ENCODE results near the gene IP6K1.

IP6K1 gene

DNA sequence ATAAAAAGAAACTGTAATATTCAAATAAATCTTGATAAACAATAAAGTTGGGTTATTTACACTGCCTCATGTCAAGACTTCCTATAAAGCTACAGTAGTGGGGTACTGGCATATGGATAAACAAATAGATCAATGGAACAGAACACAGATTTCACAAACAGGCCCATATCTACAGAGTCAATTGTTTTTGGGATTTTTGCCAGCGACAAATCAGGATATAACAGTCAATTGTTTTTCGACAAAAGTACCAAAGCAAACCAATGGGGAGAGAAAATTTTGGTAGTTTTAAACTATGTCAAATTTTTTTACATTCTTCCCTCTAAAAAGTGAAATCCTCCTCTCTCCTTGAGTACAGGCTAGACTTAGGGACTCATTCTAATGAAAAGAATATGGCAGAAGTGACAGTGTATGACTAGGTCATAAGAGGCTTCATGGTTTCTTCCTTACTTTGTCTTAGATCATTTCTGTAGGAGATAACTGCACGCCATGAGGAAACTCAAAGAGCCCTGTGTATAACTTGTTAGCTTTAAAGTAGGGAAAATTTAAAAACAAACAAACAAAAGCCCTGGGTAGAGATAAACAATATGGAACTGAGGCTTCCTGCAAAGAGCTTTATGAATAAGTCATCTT, 16.9 kb downstream of the IP6K1 start:
- no peak overlapping the region for H3K18ac ChIP-seq (ENCODE audit: low read length)
- H3K23ac ChIP-seq (ENCODE audit: low read length), result no peak overlapping the region
- H3K4me3 ChIP-seq (ENCODE audit: low read length), result no peak overlapping the region
- H3K4me2 ChIP-seq (ENCODE audit: low read length), result no peak overlapping the region
- no peaks in the 10 kb centered on the region for H3K36me3 ChIP-seq (ENCODE audit: control insufficient read depth, insufficient read depth, low read length)
- no peak overlapping the region for H3K27ac ChIP-seq (ENCODE audit: low read depth, low read length)
- H3K4me1 ChIP-seq (ENCODE audit: control insufficient read depth, low read depth, low read length), result no peaks in the 10 kb centered on the region
- H2BK15ac ChIP-seq (replicated peaks; ENCODE audit: low read depth), result no peak overlapping the region
- no peak overlapping the region for H2AK5ac ChIP-seq (ENCODE audit: low read length)
- no peak for DNase-seq
- H4K8ac ChIP-seq (ENCODE audit: low read depth, low read length), result no peak overlapping the region
- no peak overlapping the region for H3K9ac ChIP-seq (ENCODE audit: low read length)
- no peak overlapping the region for H2BK120ac ChIP-seq (ENCODE audit: low read depth, low read length)
- peaks cover 14% of the 10 kb centered on the region for H3K79me2 ChIP-seq (ENCODE audit: control insufficient read depth, insufficient read depth, low read length)
- H4K5ac ChIP-seq (ENCODE audit: low read length), result no peak overlapping the region
- H3K27me3 ChIP-seq (ENCODE audit: insufficient read depth, low read length, poor library complexity), result no peaks in the 10 kb centered on the region
- peaks cover 4% of the 10 kb centered on the region for H3K79me1 ChIP-seq (ENCODE audit: low read length)
- no peak overlapping the region for H3K56ac ChIP-seq (ENCODE audit: low read length)
- H2BK5ac ChIP-seq (ENCODE audit: low read length), result no peak overlapping the region
- no peak overlapping the region for H3K4ac ChIP-seq (ENCODE audit: low read depth, low read length)
- no CpG with 5 or more reads among the region's 3 CpGs for WGBS (ENCODE audit: extremely low coverage, insufficient coverage, low lambda C conversion rate)

DNA sequence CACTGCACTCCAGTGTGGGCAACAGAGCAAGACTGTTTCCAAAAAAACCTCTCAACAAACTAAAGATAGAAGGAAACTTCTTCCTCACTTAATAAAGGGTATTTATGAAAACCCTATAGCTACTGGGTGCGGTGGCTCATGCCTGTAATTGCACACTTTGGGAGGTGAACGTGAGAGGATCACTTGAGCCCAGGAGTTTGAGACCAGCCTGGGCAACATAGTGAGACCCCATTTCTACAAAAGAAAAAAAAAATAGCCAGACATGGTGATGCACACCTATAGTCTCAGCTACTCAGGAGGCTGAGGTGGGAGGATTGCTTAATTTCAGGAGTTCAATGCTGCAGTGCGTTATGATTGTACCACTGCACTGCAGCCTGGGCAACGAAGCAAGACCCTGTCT, 22.4 kb downstream of the IP6K1 start:
- Histone ChIP-seq H3K18ac (ENCODE audit: low read length) (no peak overlapping the region), H2BK5ac (ENCODE audit: low read length) (no peak overlapping the region), H3K79me1 (ENCODE audit: low read length) (peaks cover 5% of the 10 kb centered on the region), H3K56ac (ENCODE audit: low read length) (no peak overlapping the region), H2BK15ac (replicated peaks; ENCODE audit: low read depth) (no peak overlapping the region), H3K4ac (ENCODE audit: low read depth, low read length) (no peak overlapping the region), H2AK5ac (ENCODE audit: low read length) (no peak overlapping the region), H3K79me2 (ENCODE audit: control insufficient read depth, insufficient read depth, low read length) (peaks cover 7% of the 10 kb centered on the region), H3K4me1 (ENCODE audit: control insufficient read depth, low read depth, low read length) (no peaks in the 10 kb centered on the region), H3K27ac (ENCODE audit: low read depth, low read length) (no peak overlapping the region), H3K9ac (ENCODE audit: low read length) (no peak overlapping the region), H3K4me3 (ENCODE audit: low read length) (no peak overlapping the region), H4K8ac (ENCODE audit: low read depth, low read length) (no peak overlapping the region), H3K27me3 (ENCODE audit: insufficient read depth, low read length, poor library complexity) (no peaks in the 10 kb centered on the region), H4K5ac (ENCODE audit: low read length) (no peak overlapping the region), H2BK120ac (ENCODE audit: low read depth, low read length) (no peak overlapping the region), H3K23ac (ENCODE audit: low read length) (no peak overlapping the region), H3K36me3 (ENCODE audit: control insufficient read depth, insufficient read depth, low read length) (no peaks in the 10 kb centered on the region), H3K4me2 (ENCODE audit: low read length) (no peak overlapping the region)
- WGBS (ENCODE audit: extremely low coverage, insufficient coverage, low lambda C conversion rate), result no CpG with 5 or more reads among the region's 4 CpGs
- no peak for DNase-seq

DNA sequence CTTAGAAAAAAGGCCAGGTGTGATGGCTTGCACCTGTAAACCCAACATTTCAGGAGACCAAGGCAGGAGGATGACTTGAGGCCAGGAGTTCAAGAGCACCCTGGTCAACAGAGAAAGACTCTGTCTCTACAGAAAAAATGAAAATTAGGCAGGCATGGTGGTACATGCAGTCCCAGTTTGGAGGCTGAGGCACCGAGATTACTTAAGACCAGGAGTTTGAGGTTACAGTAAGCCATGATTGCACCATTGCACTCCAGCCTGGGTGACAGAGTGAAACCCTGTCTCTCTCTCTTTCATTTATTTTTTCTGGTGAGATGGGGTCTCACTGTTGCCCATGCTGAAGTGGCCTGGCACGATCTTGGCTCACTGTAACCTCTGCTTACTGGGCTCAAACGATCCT, 24.7 kb downstream of the IP6K1 start:
- H2BK5ac ChIP-seq (ENCODE audit: low read length), result no peak overlapping the region
- no peak overlapping the region for H3K27ac ChIP-seq (ENCODE audit: low read depth, low read length)
- H3K79me2 ChIP-seq (ENCODE audit: control insufficient read depth, insufficient read depth, low read length), result peaks cover 10% of the 10 kb centered on the region
- H3K4me3 ChIP-seq (ENCODE audit: low read length), result no peak overlapping the region
- H4K5ac ChIP-seq (ENCODE audit: low read length), result no peak overlapping the region
- H3K79me1 ChIP-seq (ENCODE audit: low read length), result peaks cover 12% of the 10 kb centered on the region
- no CpG with 5 or more reads among the region's 3 CpGs for WGBS (ENCODE audit: extremely low coverage, insufficient coverage, low lambda C conversion rate)
- no peak overlapping the region for H2AK5ac ChIP-seq (ENCODE audit: low read length)
- no peak overlapping the region for H2BK120ac ChIP-seq (ENCODE audit: low read depth, low read length)
- no peaks in the 10 kb centered on the region for H3K27me3 ChIP-seq (ENCODE audit: insufficient read depth, low read length, poor library complexity)
- H3K56ac ChIP-seq (ENCODE audit: low read length), result no peak overlapping the region
- no peak overlapping the region for H3K4me2 ChIP-seq (ENCODE audit: low read length)
- DNase-seq, result no peak
- no peaks in the 10 kb centered on the region for H3K4me1 ChIP-seq (ENCODE audit: control insufficient read depth, low read depth, low read length)
- no peak overlapping the region for H3K4ac ChIP-seq (ENCODE audit: low read depth, low read length)
- H3K18ac ChIP-seq (ENCODE audit: low read length), result no peak overlapping the region
- H4K8ac ChIP-seq (ENCODE audit: low read depth, low read length), result no peak overlapping the region
- H3K23ac ChIP-seq (ENCODE audit: low read length), result no peak overlapping the region
- H2BK15ac ChIP-seq (replicated peaks; ENCODE audit: low read depth), result no peak overlapping the region
- H3K36me3 ChIP-seq (ENCODE audit: control insufficient read depth, insufficient read depth, low read length), result no peaks in the 10 kb centered on the region
- no peak overlapping the region for H3K9ac ChIP-seq (ENCODE audit: low read length)

DNA sequence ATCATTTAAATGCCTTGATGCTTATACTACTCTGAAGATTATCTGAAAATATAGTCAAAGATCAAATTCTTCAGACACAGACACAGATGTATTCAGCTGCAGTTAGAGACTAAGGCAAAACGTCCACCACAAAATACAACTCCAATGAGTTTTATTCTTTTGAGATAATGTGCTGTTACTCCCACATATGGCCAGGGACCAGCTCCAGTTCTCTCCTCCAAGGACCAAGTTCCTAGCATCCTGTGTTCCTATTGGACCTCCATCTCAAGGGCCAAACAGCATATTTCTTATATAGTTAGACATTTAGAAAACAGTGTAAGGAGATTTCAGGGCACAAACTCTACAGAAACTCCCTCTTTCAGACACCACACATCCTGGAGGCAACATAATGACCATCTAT, 27.1 kb downstream of the IP6K1 start:
- Histone ChIP-seq H3K9ac (ENCODE audit: low read length) (no peak overlapping the region), H3K36me3 (ENCODE audit: control insufficient read depth, insufficient read depth, low read length) (no peaks in the 10 kb centered on the region)

DNA sequence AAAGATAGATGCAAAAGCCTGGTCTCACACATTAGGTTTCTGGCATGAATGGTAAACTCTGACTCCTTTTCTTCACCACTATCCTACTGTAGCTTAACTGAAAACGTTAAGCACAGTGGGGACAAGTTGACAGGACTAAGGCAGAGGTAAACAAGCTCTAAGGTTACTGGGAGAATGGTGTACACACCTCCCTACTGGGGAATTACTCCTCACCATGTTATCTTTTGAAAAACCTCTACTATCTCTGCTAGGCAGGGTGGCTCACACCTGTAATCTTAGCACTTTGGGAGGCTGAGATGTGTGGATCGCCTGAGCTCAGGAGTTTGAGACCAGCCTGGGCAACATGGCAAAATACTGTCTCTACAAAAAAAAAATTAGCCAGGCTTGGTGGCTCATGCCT, 29.1 kb downstream of the IP6K1 start:
- no peak overlapping the region for H3K4ac ChIP-seq (ENCODE audit: low read depth, low read length)
- H3K18ac ChIP-seq (ENCODE audit: low read length), result no peak overlapping the region
- no peaks in the 10 kb centered on the region for H3K4me1 ChIP-seq (ENCODE audit: control insufficient read depth, low read depth, low read length)
- no peak overlapping the region for H3K4me3 ChIP-seq (ENCODE audit: low read length)
- H3K79me1 ChIP-seq (ENCODE audit: low read length), result peaks cover 19% of the 10 kb centered on the region
- H2BK120ac ChIP-seq (ENCODE audit: low read depth, low read length), result no peak overlapping the region
- H3K27ac ChIP-seq (ENCODE audit: low read depth, low read length), result no peak overlapping the region
- no peak overlapping the region for H3K56ac ChIP-seq (ENCODE audit: low read length)
- H4K8ac ChIP-seq (ENCODE audit: low read depth, low read length), result no peak overlapping the region
- no peak overlapping the region for H4K5ac ChIP-seq (ENCODE audit: low read length)
- H3K36me3 ChIP-seq (ENCODE audit: control insufficient read depth, insufficient read depth, low read length), result no peaks in the 10 kb centered on the region
- peaks cover 17% of the 10 kb centered on the region for H3K79me2 ChIP-seq (ENCODE audit: control insufficient read depth, insufficient read depth, low read length)
- H3K23ac ChIP-seq (ENCODE audit: low read length), result no peak overlapping the region
- H2BK15ac ChIP-seq (replicated peaks; ENCODE audit: low read depth), result no peak overlapping the region
- H3K27me3 ChIP-seq (ENCODE audit: insufficient read depth, low read length, poor library complexity), result no peaks in the 10 kb centered on the region
- no peak overlapping the region for H2BK5ac ChIP-seq (ENCODE audit: low read length)
- peak; percentile 70 for DNase-seq
- no peak overlapping the region for H2AK5ac ChIP-seq (ENCODE audit: low read length)
- no peak overlapping the region for H3K9ac ChIP-seq (ENCODE audit: low read length)
- H3K4me2 ChIP-seq (ENCODE audit: low read length), result no peak overlapping the region
- no CpG with 5 or more reads among the region's 2 CpGs for WGBS (ENCODE audit: extremely low coverage, insufficient coverage, low lambda C conversion rate)

More for the DNA sequence above, 27.1 kb downstream of the IP6K1 start:
- H2BK120ac ChIP-seq (ENCODE audit: low read depth, low read length), result no peak overlapping the region
- H3K79me1 ChIP-seq (ENCODE audit: low read length), result peaks cover 17% of the 10 kb centered on the region
- no peak for DNase-seq
- no peak overlapping the region for H2BK15ac ChIP-seq (replicated peaks; ENCODE audit: low read depth)
- no peak overlapping the region for H3K23ac ChIP-seq (ENCODE audit: low read length)
- no peaks in the 10 kb centered on the region for H3K4me1 ChIP-seq (ENCODE audit: control insufficient read depth, low read depth, low read length)
- H3K56ac ChIP-seq (ENCODE audit: low read length), result no peak overlapping the region
- no peak overlapping the region for H4K5ac ChIP-seq (ENCODE audit: low read length)
- H3K27ac ChIP-seq (ENCODE audit: low read depth, low read length), result no peak overlapping the region
- H3K4me2 ChIP-seq (ENCODE audit: low read length), result no peak overlapping the region
- no peak overlapping the region for H3K4me3 ChIP-seq (ENCODE audit: low read length)
- H4K8ac ChIP-seq (ENCODE audit: low read depth, low read length), result no peak overlapping the region
- no peak overlapping the region for H3K4ac ChIP-seq (ENCODE audit: low read depth, low read length)
- H3K27me3 ChIP-seq (ENCODE audit: insufficient read depth, low read length, poor library complexity), result no peaks in the 10 kb centered on the region
- H3K79me2 ChIP-seq (ENCODE audit: control insufficient read depth, insufficient read depth, low read length), result peaks cover 14% of the 10 kb centered on the region
- H2AK5ac ChIP-seq (ENCODE audit: low read length), result no peak overlapping the region
- H2BK5ac ChIP-seq (ENCODE audit: low read length), result no peak overlapping the region
- no CpG with 5 or more reads among the region's 1 CpG for WGBS (ENCODE audit: extremely low coverage, insufficient coverage, low lambda C conversion rate)
- no peak overlapping the region for H3K18ac ChIP-seq (ENCODE audit: low read length)

DNA sequence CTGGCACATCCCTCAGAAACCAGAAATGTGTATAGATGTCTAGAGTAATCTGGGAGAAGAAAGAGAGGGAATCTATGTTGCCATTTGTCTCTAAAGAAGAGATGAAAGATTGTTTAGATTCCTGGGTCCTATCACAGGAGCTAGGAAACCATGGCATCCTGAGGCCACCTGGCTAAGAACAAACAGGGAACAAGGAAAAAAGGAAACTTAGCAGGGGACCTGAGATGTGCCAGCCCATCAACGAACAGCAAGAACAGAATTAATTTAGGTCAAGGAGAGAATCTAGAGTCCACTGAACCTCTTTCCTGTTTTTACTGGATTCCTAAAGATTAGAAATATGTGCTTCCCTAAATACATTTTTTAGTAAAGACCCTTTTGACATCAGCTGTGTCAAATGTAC, 30.3 kb downstream of the IP6K1 start:
- Histone ChIP-seq H4K8ac (ENCODE audit: low read depth, low read length) (no peak overlapping the region), H3K27me3 (ENCODE audit: insufficient read depth, low read length, poor library complexity) (no peaks in the 10 kb centered on the region), H2BK120ac (ENCODE audit: low read depth, low read length) (no peak overlapping the region), H3K79me1 (ENCODE audit: low read length) (peaks cover 19% of the 10 kb centered on the region), H3K18ac (ENCODE audit: low read length) (no peak overlapping the region), H3K56ac (ENCODE audit: low read length) (no peak overlapping the region), H3K4ac (ENCODE audit: low read depth, low read length) (no peak overlapping the region), H3K4me3 (ENCODE audit: low read length) (no peak overlapping the region), H3K27ac (ENCODE audit: low read depth, low read length) (no peak overlapping the region), H3K4me2 (ENCODE audit: low read length) (no peak overlapping the region), H3K36me3 (ENCODE audit: control insufficient read depth, insufficient read depth, low read length) (no peaks in the 10 kb centered on the region), H3K23ac (ENCODE audit: low read length) (no peak overlapping the region), H2AK5ac (ENCODE audit: low read length) (no peak overlapping the region), H3K79me2 (ENCODE audit: control insufficient read depth, insufficient read depth, low read length) (peaks cover 17% of the 10 kb centered on the region), H4K5ac (ENCODE audit: low read length) (no peak overlapping the region), H3K4me1 (ENCODE audit: control insufficient read depth, low read depth, low read length) (no peaks in the 10 kb centered on the region), H2BK15ac (replicated peaks; ENCODE audit: low read depth) (no peak overlapping the region), H2BK5ac (ENCODE audit: low read length) (no peak overlapping the region), H3K9ac (ENCODE audit: low read length) (no peak overlapping the region)
- no CpG with 5 or more reads among the region's 1 CpG for whole genome bisulfite sequencing (ENCODE audit: extremely low coverage, insufficient coverage, low lambda C conversion rate)
- DNase-seq, result no peak
